ENCODE results near the gene LKAAEAR1.
"Not testable (repeated sequence)": the region's sequence is repeated elsewhere in the genome, so short reads cannot be mapped to it uniquely, and the experiment has no call there.

LKAAEAR1 gene

DNA sequence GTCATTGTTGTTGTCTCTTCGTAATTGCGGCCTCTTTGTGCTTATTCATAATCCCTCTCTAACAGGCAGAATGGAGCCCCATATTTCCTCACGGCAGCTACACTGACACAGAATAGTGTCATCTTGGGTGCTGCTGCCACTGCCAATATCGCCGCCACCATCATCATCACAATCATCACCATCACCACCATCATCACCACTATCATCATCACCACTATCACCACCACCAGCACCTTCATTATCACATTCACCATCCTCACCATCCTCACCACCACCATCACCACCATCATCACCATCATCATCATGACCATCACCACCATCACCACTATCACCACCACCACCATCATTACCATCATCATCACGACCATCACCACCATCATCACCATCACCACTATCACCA is 12.3 kb upstream of the LKAAEAR1 start:
- DNase-seq = no peak

DNA sequence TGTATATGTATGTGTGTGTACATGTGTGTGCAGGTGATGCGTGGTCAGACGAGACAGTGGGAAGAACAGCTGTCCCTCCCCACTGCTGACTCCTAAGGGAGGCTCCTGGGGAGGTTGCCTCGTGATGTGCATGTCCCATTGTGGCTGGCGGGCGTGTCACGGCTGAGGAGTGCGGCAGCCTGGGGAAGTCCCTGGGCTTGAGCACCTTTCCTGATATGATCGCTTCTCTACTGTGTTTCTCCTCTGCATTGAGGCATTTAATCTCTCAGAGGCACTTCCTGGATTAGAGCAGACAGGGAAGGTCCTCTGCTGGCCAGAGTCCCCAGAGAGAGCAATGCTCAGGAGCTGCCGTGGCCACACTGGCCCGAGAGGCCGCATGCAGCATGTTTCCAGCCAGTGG is 11.7 kb upstream of the LKAAEAR1 start:
- no peak for DNase-seq

- no peak for DNase-seq
Measured at GRCh38 chr20:64095455-64095854, 11.3 kb upstream of the LKAAEAR1 start.

GRCh38 chr20:64093013-64093503 is 8.9 kb upstream of the LKAAEAR1 start:
- DNase-seq = no peak

DNA sequence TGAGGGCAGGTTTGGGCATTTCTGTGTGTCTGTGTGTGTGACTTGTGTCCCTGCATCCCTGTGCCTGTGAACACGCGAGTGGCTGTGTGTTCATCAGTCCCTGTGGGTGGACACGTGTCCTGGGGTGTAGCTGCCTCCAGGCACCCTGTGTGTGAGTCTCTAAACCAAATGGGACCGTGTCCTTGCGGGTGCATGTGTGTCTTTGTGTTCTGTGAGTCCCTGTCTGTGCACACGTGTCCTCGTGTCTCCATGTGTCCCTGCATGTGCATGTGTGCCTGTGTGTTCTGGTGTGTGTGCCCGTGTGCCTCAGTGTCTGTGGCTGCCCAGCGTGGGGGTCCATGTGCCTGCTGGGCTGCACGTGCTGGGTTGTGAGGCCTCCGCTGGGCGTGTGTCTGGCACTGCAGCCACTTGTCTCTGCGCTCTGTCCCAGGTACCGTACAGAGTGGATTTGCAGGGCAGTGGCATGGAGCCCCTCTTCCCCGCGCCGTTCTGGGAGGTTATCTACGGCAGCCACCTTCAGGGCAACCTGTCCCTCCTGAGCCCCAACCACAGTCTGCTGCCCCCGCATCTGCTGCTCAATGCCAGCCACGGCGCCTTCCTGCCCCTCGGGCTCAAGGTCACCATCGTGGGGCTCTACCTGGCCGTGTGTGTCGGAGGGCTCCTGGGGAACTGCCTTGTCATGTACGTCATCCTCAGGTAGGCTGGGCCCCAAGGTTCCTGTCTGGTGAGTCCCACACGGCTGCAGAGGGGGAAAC is 8.2 kb upstream of the LKAAEAR1 start:
- DNase-seq = no peak

DNA sequence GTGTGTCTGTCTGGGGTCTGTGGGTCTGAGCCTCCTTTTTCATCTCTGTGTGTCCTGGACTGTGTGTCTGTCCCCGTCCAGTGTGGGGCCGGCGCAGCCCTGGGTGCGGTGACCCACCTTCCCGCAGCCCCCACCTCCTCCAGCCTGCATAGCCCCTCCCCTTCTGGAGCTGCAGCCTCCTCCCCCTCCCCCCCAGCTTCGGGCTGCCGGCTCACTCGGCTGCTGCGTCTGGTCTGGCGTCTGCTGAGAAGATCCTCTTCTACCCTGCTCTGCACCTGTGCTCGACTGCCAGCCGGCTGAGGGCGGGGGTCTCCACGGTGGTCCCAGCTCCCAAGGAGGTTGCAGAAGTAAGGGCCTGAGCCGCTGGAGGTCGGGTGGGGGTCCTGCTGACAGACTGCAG is 7.6 kb upstream of the LKAAEAR1 start:
- no peak for DNase-seq

GRCh38 chr20:64091340-64091739 is 7.1 kb upstream of the LKAAEAR1 start:
- no peak for DNase-seq

GRCh38 chr20:64090165-64090564 is 6.0 kb upstream of the LKAAEAR1 start:
- no peak for DNase-seq

- DNase-seq = not testable (repeated sequence)
Measured at GRCh38 chr20:64088586-64088985, 4.4 kb upstream of the LKAAEAR1 start.

DNA sequence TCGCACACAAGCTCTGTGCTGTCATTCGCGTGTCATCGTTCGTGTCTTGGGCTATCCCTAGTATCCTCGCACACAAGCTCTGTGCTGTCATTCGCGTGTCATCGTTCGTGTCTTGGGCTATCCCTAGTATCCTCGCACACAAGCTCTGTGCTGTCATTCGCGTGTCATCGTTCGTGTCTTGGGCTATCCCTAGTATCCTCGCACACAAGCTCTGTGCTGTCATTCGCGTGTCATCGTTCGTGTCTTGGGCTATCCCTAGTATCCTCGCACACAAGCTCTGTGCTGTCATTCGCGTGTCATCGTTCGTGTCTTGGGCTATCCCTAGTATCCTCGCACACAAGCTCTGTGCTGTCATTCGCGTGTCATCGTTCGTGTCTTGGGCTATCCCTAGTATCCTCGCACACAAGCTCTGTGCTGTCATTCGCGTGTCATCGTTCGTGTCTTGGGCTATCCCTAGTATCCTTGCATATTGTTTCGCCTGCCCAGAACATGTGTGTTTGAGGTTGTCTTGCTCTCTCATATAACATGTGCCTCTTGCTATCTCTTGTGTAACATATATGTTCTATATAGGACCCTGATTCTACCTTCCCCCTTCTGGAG is 3.1 kb upstream of the LKAAEAR1 start:
- not testable (repeated sequence) for DNase-seq

GRCh38 chr20:64086801-64087200 is 2.6 kb upstream of the LKAAEAR1 start:
- no peak for DNase-seq

GRCh38 chr20:64084685-64085152 is 521 bp upstream of the LKAAEAR1 start:
- DNase-seq = no peak

DNA sequence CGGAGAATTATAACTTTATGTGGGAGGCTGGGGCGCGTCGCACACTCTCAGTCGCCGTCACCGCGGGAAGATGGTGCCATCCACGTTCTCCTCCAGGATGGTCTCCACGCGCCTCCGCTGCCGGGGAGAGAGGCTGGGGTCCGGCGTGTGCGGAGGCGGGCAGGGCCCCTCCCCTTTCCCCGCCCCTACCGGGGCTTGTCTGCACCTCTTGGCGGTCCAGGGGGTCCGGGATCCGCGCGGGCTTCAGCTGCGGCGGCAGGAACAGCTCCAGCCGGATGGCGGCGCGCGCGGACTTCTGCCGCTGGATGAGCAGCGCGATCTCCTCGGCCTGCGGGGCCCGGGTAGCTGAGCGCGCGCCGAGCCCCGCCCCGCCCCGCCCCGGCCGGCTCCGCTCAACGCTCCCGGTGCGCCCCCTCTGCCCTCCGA is 807 bp downstream of the LKAAEAR1 start:
- DNase-seq = peak; percentile 85

DNA sequence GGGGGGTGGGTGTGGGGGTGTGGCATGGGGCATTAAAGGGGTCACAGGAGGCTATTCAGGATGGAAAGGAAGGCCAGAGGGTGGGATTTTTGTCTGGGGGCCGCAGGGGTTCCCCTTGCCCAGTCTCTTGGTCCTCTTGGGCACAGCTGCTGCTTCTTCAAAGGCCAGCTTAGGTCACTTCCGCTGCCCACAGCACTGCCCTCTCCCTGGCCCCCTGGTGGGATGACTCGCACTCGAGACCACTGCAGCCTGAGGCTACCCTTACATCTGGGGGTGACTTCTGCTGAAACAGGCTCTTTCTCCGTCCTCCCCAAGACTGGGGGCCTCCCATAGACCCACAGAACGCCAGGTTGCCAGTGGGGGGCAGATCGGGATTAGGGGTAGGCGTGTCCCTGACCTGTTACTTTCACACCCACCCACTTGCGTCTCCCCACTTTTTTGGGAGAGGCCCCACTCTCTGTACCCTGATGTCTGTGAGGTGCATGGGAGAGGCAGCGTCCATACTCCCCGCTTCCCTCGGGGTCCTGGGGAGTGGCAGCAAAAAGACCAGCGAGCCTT is 1.3 kb downstream of the LKAAEAR1 start:
- no peak for DNase-seq

GRCh38 chr20:64082126-64082731 is 2.0 kb downstream of the LKAAEAR1 start:
- DNase-seq = no peak

GRCh38 chr20:64081624-64081964 is 2.6 kb downstream of the LKAAEAR1 start:
- no peak for DNase-seq

GRCh38 chr20:64080813-64081623 is 3.2 kb downstream of the LKAAEAR1 start:
- no peak for DNase-seq

- no peak for DNase-seq
Measured at GRCh38 chr20:64080013-64080812, 4.0 kb downstream of the LKAAEAR1 start, which contains the start of gene OPRL1. Gene OPRL1 (plus strand): TSS chr20:64080082. CDS start chr20:64092721, 12,639 bp downstream.

DNA sequence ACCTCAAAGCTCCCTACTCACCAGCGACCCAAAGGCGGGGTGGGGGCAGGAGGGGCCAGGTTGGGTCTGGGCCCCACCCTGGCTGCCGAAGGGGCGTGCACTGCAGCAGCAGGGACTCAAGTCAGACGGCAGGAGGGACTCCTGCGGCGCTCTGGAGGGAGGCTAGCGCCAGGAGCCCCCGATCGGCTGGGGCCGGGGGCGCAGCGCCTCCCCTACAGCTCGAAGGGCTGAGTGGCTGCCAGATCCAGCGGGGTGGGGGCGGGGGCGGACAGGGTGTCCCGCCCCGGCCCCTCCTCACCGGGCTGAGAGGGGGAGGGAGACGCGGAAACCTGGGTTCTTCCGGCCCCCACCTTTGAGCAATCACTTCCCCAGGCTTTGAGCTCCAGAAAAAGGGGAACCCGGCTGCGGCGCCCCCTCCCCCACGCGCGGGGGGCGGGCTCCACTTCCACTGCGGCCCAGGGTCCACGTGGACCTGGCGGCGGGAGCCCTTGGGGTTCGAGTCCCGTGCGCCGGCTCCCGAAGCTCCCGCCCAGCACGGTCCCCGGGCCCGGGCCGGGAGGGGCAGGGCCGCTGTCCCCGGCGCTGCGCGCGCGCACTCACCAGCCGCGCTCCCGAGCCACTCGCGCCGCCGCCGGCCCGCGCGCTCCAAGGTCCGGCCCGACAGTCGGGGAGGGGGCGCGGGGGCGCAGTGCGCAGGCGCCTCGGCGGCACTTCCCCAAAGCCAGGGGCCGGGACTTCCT is 4.8 kb downstream of the LKAAEAR1 start, which contains the start of gene RGS19:
Gene RGS19 (minus strand): TSS at position 246 of the 740 bp plus-strand sequence. CDS start 2,632 bp downstream, outside the sequence.
- DNase-seq = peak; percentile 75

- no peak for DNase-seq
Measured at GRCh38 chr20:64078934-64079272, 5.3 kb downstream of the LKAAEAR1 start.

Measured in stimulated activated CD8-positive, alpha-beta memory T cell treated with anti-CD3 and anti-CD28 coated beads, Interleukin-4, amount 100 ng/mL, for 48 hours (primary cell).